Bladder microvascular endothelial cell (primary cell): ENCODE results near the gene SH3BP5. TPM values are rescaled to one million over a fixed set of nuclear protein-coding genes. Genes with fewer than 3 reads are reported as not detected.

ENCODE experiments used
- total RNA-seq: library from RNA; depleted of rRNA; stranded (reverse); fragments of >200 nt; gene quantifications from 2 replicates; pipeline ENCODE4 v1.2.3, GENCODE V29; 2014

SH3BP5 gene, protein sequence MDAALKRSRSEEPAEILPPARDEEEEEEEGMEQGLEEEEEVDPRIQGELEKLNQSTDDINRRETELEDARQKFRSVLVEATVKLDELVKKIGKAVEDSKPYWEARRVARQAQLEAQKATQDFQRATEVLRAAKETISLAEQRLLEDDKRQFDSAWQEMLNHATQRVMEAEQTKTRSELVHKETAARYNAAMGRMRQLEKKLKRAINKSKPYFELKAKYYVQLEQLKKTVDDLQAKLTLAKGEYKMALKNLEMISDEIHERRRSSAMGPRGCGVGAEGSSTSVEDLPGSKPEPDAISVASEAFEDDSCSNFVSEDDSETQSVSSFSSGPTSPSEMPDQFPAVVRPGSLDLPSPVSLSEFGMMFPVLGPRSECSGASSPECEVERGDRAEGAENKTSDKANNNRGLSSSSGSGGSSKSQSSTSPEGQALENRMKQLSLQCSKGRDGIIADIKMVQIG
- total RNA-seq: 108 and 119 TPM in 2 replicates

DNA sequence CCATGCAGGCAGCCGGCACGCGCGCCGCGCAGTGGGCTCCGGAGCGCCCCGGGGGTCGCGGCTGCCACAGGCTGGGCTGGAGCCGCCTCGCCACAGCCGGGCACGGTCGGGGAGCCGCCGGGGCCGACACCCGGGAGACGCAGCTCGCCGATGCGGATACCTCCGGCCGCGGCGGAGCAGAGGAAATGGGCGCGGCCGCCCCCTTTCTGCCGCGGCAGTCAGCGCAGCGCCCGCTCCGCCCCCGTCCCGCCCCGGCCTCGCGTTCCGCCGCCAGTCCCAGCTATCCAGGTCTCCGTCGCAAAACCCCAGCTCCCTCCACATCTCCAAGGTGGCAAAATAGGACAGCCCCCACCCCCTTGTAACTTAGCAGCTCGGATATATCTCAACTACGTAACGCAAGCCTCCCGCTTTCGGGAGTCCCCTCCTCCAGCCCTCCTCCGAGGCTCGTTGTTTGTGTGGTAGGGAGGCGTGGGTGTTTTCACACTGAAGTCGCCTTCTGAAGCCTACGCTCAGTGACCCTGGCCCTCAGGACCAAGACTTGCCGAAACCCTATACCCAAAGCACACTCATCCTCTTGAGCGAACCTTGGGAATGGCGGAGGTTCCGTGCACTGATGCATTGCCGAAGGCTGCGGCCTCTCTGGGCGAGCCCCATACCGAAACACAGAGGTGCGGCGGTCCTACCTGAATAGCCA, at the start of gene SH3BP5:
Gene SH3BP5 (minus strand): TSS at position 182 of the 694 bp plus-strand sequence. CDS start 178 bp downstream, at position 4.

DNA sequence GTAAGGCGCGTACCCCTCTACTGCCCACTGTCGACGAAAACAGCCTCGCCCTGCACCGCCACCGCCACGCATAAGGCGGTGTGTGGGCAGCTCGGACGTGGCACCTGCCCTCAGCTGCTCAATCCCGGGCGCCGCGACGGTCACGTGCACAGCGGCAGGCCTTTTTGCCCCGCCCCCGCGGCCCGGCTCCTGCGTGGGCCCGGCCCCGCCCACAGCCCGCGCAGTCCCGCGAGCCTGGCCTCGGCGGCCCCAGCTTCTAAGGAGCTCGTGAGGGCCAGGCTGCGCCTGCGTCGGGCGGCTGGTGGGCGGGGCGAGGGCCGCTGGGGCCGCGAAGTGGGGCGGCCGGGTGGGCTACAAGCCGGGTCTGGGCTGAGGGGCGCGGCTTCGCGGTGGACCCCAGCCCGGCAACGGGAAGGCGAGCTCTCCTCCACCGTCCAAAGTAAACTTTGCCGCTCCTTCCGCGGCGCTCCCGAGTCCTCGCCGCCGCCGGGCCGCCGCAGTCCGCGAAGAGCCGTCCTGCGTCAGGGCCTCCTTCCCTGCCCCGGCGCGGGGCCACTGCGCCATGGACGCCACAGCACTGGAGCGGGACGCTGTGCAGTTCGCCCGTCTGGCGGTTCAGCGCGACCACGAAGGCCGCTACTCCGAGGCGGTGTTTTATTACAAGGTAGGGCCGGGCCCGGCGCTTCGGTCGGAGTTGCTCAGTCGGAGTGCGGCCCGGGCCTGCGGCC, 126.3 kb downstream of the SH3BP5 start, which contains the start of gene CAPN7:
Gene CAPN7 (plus strand): TSS at position 313 of the 728 bp plus-strand sequence. CDS start 250 bp downstream, at position 563.

Other genes with a start within 250 kb of the SH3BP5 start
- 12.8 and 25.1 TPM in 2 replicates for gene RBSN, start 233.4 kb downstream of the SH3BP5 start, total RNA-seq
- 15.4 and 30.1 TPM in 2 replicates for gene CAPN7, start 126.3 kb downstream of the SH3BP5 start, total RNA-seq
- 16.8 and 23.1 TPM in 2 replicates for gene METTL6, start 95.0 kb upstream of the SH3BP5 start, total RNA-seq
- gene EAF1, start 95.0 kb upstream of the SH3BP5 start, total RNA-seq: 16.4 and 21.3 TPM in 2 replicates
- 0.16 and 1.7 TPM in 2 replicates for gene COLQ, start 189.1 kb upstream of the SH3BP5 start, total RNA-seq